ENCODE data around the gene APOBEC2.

DNA sequence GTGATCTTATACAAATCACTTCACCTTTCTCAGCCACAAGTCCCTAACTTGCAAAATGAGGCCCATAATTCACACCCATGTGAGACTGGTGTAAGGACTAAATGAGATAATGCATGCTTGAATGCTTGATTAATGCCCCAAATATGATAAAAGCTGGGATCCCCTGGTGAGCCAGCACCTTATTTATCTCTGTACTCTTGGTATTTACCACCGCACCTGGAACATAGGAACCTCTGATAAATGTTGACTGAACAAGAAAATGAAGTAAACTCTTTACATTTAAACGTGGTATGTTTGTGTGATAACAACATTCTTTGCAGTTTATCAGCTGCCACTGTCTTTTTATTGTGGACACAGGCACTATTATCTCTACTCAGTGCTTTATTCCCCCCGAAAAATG lies 2.5 kb upstream of the APOBEC2 start:
- TF ChIP-seq, protein P1, sequence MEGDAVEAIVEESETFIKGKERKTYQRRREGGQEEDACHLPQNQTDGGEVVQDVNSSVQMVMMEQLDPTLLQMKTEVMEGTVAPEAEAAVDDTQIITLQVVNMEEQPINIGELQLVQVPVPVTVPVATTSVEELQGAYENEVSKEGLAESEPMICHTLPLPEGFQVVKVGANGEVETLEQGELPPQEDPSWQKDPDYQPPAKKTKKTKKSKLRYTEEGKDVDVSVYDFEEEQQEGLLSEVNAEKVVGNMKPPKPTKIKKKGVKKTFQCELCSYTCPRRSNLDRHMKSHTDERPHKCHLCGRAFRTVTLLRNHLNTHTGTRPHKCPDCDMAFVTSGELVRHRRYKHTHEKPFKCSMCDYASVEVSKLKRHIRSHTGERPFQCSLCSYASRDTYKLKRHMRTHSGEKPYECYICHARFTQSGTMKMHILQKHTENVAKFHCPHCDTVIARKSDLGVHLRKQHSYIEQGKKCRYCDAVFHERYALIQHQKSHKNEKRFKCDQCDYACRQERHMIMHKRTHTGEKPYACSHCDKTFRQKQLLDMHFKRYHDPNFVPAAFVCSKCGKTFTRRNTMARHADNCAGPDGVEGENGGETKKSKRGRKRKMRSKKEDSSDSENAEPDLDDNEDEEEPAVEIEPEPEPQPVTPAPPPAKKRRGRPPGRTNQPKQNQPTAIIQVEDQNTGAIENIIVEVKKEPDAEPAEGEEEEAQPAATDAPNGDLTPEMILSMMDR (IDR thresholded peaks at IDR 0.05) = no peak
- TF ChIP-seq EZH2 (IDR thresholded peaks at IDR 0.05) = no peak
